Activated CD8-positive, alpha-beta memory T cell treated with anti-CD3 and anti-CD28 coated beads, Interleukin-2, amount 50 U/mL, for 1 hour (primary cell): ENCODE data around the gene CDC27.
"Not testable (repeated sequence)": the region's sequence is repeated elsewhere in the genome, so short reads cannot be mapped to it uniquely, and the experiment has no call there.

Source experiments
- DNase-seq: peaks from one replicate; pipeline ENCODE4 v3.0.0-alpha.2; 2020; ENCODE audit errors: extremely low read depth

Gene CDC27

GRCh38 chr17:47188876-47189731 is at the start of gene CDC27:
Gene CDC27, minus strand, starts transcription at chr17:47189295. Its CDS starts 123 bp downstream, at chr17:47189172.
- DNase-seq: peak; percentile 99

GRCh38 chr17:47238321-47239010 is 49.4 kb upstream of the CDC27 start:
- DNase-seq: no peak

GRCh38 chr17:47237841-47238240 is 48.7 kb upstream of the CDC27 start:
- DNase-seq: no peak

GRCh38 chr17:47235923-47236322 is 46.8 kb upstream of the CDC27 start:
- DNase-seq: no peak

GRCh38 chr17:47235506-47235905 is 46.4 kb upstream of the CDC27 start:
- no peak for DNase-seq

GRCh38 chr17:47232465-47232864 is 43.4 kb upstream of the CDC27 start:
- DNase-seq: no peak

- DNase-seq: no peak
Observed at GRCh38 chr17:47231866-47232265, 42.8 kb upstream of the CDC27 start.

GRCh38 chr17:47231334-47231733 is 42.2 kb upstream of the CDC27 start:
- no peak for DNase-seq

GRCh38 chr17:47230864-47231263 is 41.8 kb upstream of the CDC27 start:
- no peak for DNase-seq

GRCh38 chr17:47229535-47230443 is 40.7 kb upstream of the CDC27 start:
- DNase-seq: peak; percentile 41

- DNase-seq: no peak
Observed at GRCh38 chr17:47227862-47228261, 38.8 kb upstream of the CDC27 start.

- no peak for DNase-seq
Observed at GRCh38 chr17:47225911-47226688, 37.0 kb upstream of the CDC27 start.

- DNase-seq: no peak
Observed at GRCh38 chr17:47225436-47225858, 36.4 kb upstream of the CDC27 start.

- DNase-seq: no peak
Observed at GRCh38 chr17:47224966-47225365, 35.9 kb upstream of the CDC27 start.

- DNase-seq: not testable (repeated sequence)
Observed at GRCh38 chr17:47224077-47224476, 35.0 kb upstream of the CDC27 start.

GRCh38 chr17:47223460-47223859 is 34.4 kb upstream of the CDC27 start:
- no peak for DNase-seq

GRCh38 chr17:47223007-47223406 is 33.9 kb upstream of the CDC27 start:
- DNase-seq: no peak

- no peak for DNase-seq
Observed at GRCh38 chr17:47222047-47222446, 33.0 kb upstream of the CDC27 start.

- no peak for DNase-seq
Observed at GRCh38 chr17:47221154-47221553, 32.1 kb upstream of the CDC27 start.

GRCh38 chr17:47220531-47220999 is 31.5 kb upstream of the CDC27 start:
- no peak for DNase-seq
